ENCODE results near the gene KCNQ1.

DNA sequence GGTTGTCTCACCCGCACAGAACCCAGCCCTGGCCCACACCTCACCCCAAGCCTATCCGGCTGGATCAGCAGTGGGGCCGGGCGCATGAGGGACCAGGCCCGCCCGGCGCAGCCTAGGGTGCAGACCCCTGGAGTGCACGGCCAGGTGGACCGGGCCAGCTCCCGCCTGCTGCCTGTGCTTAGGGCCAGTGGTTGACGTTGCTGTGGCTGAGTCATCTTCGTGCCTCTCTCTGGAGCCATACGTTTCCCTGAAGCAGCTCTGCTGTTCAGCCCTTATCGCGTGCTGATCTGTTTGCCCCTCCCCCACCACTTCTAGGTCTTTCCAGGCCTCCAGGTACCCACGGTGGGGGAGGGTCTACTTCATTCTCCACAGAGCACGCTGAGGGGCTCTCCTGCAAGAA, 401.2 kb downstream of the KCNQ1 start:
- TF ChIP-seq, protein P1, sequence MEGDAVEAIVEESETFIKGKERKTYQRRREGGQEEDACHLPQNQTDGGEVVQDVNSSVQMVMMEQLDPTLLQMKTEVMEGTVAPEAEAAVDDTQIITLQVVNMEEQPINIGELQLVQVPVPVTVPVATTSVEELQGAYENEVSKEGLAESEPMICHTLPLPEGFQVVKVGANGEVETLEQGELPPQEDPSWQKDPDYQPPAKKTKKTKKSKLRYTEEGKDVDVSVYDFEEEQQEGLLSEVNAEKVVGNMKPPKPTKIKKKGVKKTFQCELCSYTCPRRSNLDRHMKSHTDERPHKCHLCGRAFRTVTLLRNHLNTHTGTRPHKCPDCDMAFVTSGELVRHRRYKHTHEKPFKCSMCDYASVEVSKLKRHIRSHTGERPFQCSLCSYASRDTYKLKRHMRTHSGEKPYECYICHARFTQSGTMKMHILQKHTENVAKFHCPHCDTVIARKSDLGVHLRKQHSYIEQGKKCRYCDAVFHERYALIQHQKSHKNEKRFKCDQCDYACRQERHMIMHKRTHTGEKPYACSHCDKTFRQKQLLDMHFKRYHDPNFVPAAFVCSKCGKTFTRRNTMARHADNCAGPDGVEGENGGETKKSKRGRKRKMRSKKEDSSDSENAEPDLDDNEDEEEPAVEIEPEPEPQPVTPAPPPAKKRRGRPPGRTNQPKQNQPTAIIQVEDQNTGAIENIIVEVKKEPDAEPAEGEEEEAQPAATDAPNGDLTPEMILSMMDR (IDR thresholded peaks at IDR 0.05) = no peak
- no peak for TF ChIP-seq POLR2A (IDR thresholded peaks at IDR 0.05)
